ENCODE measurements around the gene HLA-DMA. TPM values are rescaled to one million over a fixed set of nuclear protein-coding genes. Genes with fewer than 3 reads are reported as not detected.

Gene HLA-DMA
- 10 to 100 TPM in 3 of 4 donors, 1 to 10 TPM in 1; 1.4 to 40.4 (median 20.8) TPM for total RNA-seq

DNA sequence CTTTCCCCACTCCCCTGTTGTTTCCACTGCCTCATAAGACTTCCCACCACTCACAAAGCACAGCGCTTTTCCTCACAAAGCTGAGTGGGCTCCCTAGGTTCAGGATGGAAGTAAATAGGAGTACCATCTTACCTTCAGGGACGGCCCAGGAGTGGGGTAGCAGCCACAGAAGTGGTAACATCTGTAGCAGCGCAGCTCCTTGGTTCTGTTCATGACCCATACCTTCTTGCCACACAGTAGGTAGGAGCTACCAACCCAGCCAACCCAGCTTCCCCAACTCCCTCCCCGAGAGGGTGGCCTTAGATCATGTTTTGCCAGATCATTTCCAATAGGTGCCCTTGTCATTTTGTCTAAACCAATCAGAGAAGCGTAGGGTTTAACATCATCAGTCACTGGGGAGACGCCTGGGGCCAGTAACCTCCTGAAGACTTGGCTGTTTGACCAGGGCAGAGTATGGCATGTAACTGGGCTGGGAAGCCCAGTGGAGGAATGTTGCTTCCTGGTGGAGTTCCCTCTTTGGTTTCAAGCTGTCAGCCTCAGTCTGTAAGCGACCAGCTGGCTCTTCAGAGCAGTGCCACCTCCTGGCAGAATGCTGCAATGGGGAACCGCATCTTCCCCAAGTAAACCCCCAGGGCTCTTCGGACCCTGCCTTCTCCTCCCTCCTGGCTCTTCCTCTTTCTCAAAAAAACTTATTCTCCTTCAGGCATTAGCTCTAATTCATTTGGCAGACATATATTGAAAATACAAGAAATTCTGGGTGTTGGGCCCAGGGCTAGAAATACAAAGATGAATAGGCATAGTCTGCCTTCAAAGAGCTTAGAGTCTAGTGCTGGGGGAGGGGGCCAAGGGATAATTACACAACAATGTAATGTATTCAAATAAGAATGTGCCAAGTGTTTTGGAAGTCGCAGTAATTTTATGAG is at the start of gene HLA-DMA:
Gene HLA-DMA (minus strand): TSS at position 281 of the 923 bp plus-strand sequence. CDS start 61 bp downstream, at position 220.
- DNase-seq = peak; percentile 91
- Histone ChIP-seq H3K4me3 (peak within 1 kb of the TSS in 2 of 4 donors; percentile 1 to 35), H3K27ac (peak within 1 kb of the TSS; percentile 55 to 79 (median 79)), H3K27me3 (no peaks in the 10 kb centered on the region), H3K9me3 (no peaks in the 10 kb centered on the region), H3K36me3 (no peaks in the 10 kb centered on the region), H3K4me1 (peaks cover 0 to 13% (median 4%) of the 10 kb centered on the region in 4 donors)
- intact Hi-C loops (cut with DNase I; ENCODE audit: low total_unique reads) (no loop called here), in situ Hi-C loops (cut with MboI; ENCODE audit: low pct_ligation_motif_present in 1 of 4, low pct_unique_long_range_greater_than_20kb in 1 of 4, low sequenced_read_pairs in 3 of 4) (loop anchor here in 1 of 4 donors (25.0 kb wide), 1 partner anchor 459 kb away; the partner anchor contains the start of genes CUTA, PHF1 and SYNGAP1)
- TF ChIP-seq POLR2A (IDR thresholded peaks at IDR 0.05) (peak; percentile 74), POLR2AphosphoS5 (IDR thresholded peaks at IDR 0.05) (peak; percentile 77 to 84 (median 84)), EP300 (IDR thresholded peaks at IDR 0.05; ENCODE audit: low read depth) (no peak)
- TF ChIP-seq, protein P1, sequence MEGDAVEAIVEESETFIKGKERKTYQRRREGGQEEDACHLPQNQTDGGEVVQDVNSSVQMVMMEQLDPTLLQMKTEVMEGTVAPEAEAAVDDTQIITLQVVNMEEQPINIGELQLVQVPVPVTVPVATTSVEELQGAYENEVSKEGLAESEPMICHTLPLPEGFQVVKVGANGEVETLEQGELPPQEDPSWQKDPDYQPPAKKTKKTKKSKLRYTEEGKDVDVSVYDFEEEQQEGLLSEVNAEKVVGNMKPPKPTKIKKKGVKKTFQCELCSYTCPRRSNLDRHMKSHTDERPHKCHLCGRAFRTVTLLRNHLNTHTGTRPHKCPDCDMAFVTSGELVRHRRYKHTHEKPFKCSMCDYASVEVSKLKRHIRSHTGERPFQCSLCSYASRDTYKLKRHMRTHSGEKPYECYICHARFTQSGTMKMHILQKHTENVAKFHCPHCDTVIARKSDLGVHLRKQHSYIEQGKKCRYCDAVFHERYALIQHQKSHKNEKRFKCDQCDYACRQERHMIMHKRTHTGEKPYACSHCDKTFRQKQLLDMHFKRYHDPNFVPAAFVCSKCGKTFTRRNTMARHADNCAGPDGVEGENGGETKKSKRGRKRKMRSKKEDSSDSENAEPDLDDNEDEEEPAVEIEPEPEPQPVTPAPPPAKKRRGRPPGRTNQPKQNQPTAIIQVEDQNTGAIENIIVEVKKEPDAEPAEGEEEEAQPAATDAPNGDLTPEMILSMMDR (IDR thresholded peaks at IDR 0.05) = peak; percentile 71 to 92 (median 79)
- 34 to 41% methylated on average over 4 to 10 of the region's 10 CpGs for WGBS, 2 donors (ENCODE audit: low coverage in 1 of 2)

DNA sequence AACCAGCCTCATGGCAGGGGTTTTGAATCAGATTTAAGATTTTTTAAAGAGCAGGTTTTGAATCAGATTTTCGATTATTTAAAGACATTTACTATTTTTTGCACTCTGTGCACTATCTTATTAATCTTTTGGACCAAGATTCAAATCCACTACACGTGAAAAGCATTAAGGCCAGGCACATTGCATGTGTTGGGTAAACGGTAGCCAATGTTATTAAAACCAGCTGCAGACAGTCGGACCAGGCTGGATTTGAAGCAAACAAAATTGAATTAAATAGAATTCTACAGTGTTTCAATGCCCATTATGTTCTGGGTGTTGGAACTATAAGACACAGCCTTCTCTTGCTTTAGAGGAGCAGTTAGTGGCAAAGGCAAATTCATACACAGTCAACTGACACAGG is 48.8 kb upstream of the HLA-DMA start:
- H3K4me1 ChIP-seq = no peaks in the 10 kb centered on the region
- H3K36me3 ChIP-seq = no peaks in the 10 kb centered on the region
- 55 to 78% methylated on average over 4 of the region's 4 CpGs for WGBS, 2 donors (ENCODE audit: low coverage in 1 of 2)
- no peaks in the 10 kb centered on the region for H3K9me3 ChIP-seq
- in situ Hi-C loops (cut with MboI; ENCODE audit: low pct_ligation_motif_present in 1 of 4, low pct_unique_long_range_greater_than_20kb in 1 of 4, low sequenced_read_pairs in 3 of 4) (loop anchor here in 1 of 4 donors (25.0 kb wide), 1 partner anchor 236 kb away; no protein-coding TSS in a partner anchor), intact Hi-C loops (cut with DNase I; ENCODE audit: low total_unique reads) (no loop called here)
- no peak overlapping the region for H3K4me3 ChIP-seq
- DNase-seq = no peak
- no peak overlapping the region for H3K27ac ChIP-seq
- TF ChIP-seq POLR2AphosphoS5 (IDR thresholded peaks at IDR 0.05) (no peak), EP300 (IDR thresholded peaks at IDR 0.05; ENCODE audit: low read depth) (no peak), POLR2A (IDR thresholded peaks at IDR 0.05) (no peak)
- TF ChIP-seq, protein P1 (IDR thresholded peaks at IDR 0.05) = no peak
- H3K27me3 ChIP-seq = peaks cover 34% of the 10 kb centered on the region

DNA sequence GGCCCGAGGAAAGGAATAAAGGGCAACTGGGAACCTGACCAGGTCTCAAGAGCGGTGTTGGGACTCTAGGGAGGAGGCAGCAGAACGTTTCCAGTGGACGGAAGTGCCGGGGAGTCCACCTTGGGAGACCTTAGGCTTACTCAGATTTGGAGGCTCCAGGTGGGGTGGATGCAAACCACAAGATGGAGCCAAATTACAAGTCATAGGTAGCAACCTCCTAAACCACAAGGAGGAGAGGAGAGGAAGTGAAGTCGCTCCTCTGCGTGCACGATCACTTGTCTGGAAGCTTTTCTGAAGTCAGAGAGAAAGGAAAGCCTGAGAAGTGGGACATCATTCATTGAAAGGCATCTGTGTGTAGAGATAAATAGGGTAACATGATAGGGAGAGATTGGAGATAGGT is 47.2 kb upstream of the HLA-DMA start:
- 17 to 50% methylated on average over 1 to 8 of the region's 8 CpGs for WGBS, 2 donors (ENCODE audit: low coverage in 1 of 2)
- TF ChIP-seq POLR2AphosphoS5 (IDR thresholded peaks at IDR 0.05) (no peak), EP300 (IDR thresholded peaks at IDR 0.05; ENCODE audit: low read depth) (no peak), POLR2A (IDR thresholded peaks at IDR 0.05) (no peak)
- TF ChIP-seq, protein P1 (IDR thresholded peaks at IDR 0.05) = no peak
- no peak overlapping the region for H3K4me3 ChIP-seq
- H3K27ac ChIP-seq = no peak overlapping the region
- intact Hi-C loops (cut with DNase I; ENCODE audit: low total_unique reads) (no loop called here), in situ Hi-C loops (cut with MboI; ENCODE audit: low pct_ligation_motif_present in 1 of 4, low pct_unique_long_range_greater_than_20kb in 1 of 4, low sequenced_read_pairs in 3 of 4) (loop anchor here in 1 of 4 donors (25.0 kb wide), 1 partner anchor 237 kb away; no protein-coding TSS in a partner anchor)
- peaks cover 47% of the 10 kb centered on the region for H3K27me3 ChIP-seq
- no peaks in the 10 kb centered on the region for H3K36me3 ChIP-seq
- DNase-seq = no peak
- H3K9me3 ChIP-seq = no peaks in the 10 kb centered on the region
- no peaks in the 10 kb centered on the region for H3K4me1 ChIP-seq

DNA sequence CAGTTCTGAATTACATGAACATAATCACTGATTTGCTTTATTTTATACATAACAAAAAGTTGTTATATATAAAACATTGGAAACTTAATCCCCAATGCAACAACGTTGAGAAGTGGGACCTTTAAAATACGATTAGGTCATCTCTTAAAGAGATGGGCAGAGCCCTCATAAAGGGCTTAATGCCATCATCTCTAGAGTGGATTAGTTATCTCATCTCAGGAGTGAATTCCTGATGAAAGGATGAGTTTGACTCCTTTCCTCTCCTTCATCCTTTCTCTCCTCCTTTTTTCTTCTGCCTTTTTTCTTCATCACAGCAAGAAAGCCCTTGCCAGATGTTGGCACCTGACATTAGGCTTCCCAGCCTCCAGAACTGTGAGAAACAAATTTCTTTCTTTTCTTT is 42.6 kb upstream of the HLA-DMA start:
- no peak for DNase-seq
- Histone ChIP-seq H3K4me1 (no peaks in the 10 kb centered on the region), H3K9me3 (no peaks in the 10 kb centered on the region), H3K4me3 (no peak overlapping the region), H3K27ac (no peak overlapping the region), H3K27me3 (peaks cover 29% of the 10 kb centered on the region), H3K36me3 (no peaks in the 10 kb centered on the region)
- intact Hi-C loops (cut with DNase I; ENCODE audit: low total_unique reads) (no loop called here), in situ Hi-C loops (cut with MboI; ENCODE audit: low pct_ligation_motif_present in 1 of 4, low pct_unique_long_range_greater_than_20kb in 1 of 4, low sequenced_read_pairs in 3 of 4) (loop anchor here in 1 of 4 donors (25.0 kb wide), 1 partner anchor 108 kb away; no protein-coding TSS in a partner anchor)
- TF ChIP-seq EP300 (IDR thresholded peaks at IDR 0.05; ENCODE audit: low read depth) (no peak), POLR2A (IDR thresholded peaks at IDR 0.05) (no peak), POLR2AphosphoS5 (IDR thresholded peaks at IDR 0.05) (no peak)
- TF ChIP-seq, protein P1 (IDR thresholded peaks at IDR 0.05) = no peak
- 25 to 35% methylated on average over 2 of the region's 2 CpGs for WGBS, 2 donors (ENCODE audit: low coverage in 1 of 2)
